KMS-11 (cell line): ENCODE measurements around the gene STIM2.

Experiments
- H2AFZ ChIP-seq: fragments of 200-600 bp; sonication (generic); 2 replicates; pipeline ENCODE4 v1.6.1; 2016; ENCODE audit warnings: antibody characterized with exemption, mixed run types, low read depth
- H3K27ac ChIP-seq: fragments of 200-600 bp; sonication (generic); 2 replicates; pipeline ENCODE4 v1.6.1; 2016; ENCODE audit warnings: mild to moderate bottlenecking, mixed run types
- H3K27me3 ChIP-seq: fragments of 200-600 bp; sonication (generic); 2 replicates; pipeline ENCODE4 v1.6.1; 2017; ENCODE audit warnings: mild to moderate bottlenecking, low read depth, mixed run types, moderate library complexity; ENCODE audit not compliant: insufficient read depth
- H3K36me3 ChIP-seq: fragments of 200-600 bp; sonication (generic); 2 replicates; pipeline ENCODE4 v1.6.1; 2017; ENCODE audit warnings: mild to moderate bottlenecking, mixed run types; ENCODE audit not compliant: insufficient read depth
- H3K4me1 ChIP-seq: fragments of 200-600 bp; sonication (generic); 2 replicates; pipeline ENCODE4 v1.6.1; 2016; ENCODE audit warnings: mild to moderate bottlenecking, low read depth, mixed run types; ENCODE audit not compliant: poor library complexity, severe bottlenecking
- H3K4me2 ChIP-seq: fragments of 200-600 bp; sonication (generic); 2 replicates; pipeline ENCODE4 v1.7.0; 2016; ENCODE audit warnings: mild to moderate bottlenecking, mixed run types
- H3K4me3 ChIP-seq: fragments of 200-600 bp; sonication (generic); IDR thresholded peaks from 2 replicates; pipeline ENCODE4 v1.6.1; 2017; ENCODE audit warnings: low read depth, low read length, mixed read lengths; ENCODE audit not compliant: insufficient read depth
- H3K79me2 ChIP-seq: fragments of 200-600 bp; sonication (generic); 2 replicates; pipeline ENCODE4 v1.6.1; 2016; ENCODE audit warnings: low read depth, mixed run types; ENCODE audit not compliant: insufficient read depth
- H3K9ac ChIP-seq: fragments of 200-600 bp; sonication (generic); 2 replicates; pipeline ENCODE4 v1.6.1; 2016; ENCODE audit warnings: mild to moderate bottlenecking, mixed run types
- H4K20me1 ChIP-seq: fragments of 200-600 bp; sonication (generic); 2 replicates; pipeline ENCODE4 v1.6.1; 2016; ENCODE audit warnings: mild to moderate bottlenecking, mixed run types; ENCODE audit not compliant: insufficient read depth
- CTCF ChIP-seq: fragments of 200-600 bp; sonication (generic); conservative IDR thresholded peaks from 2 replicates; pipeline ENCODE4 v1.6.1; 2017; ENCODE audit warnings: low read depth, mild to moderate bottlenecking, antibody characterized with exemption, low read length, moderate library complexity, mixed read lengths

STIM2 gene

GRCh38 chr4:26953366-26953765 is 92.7 kb downstream of the STIM2 start:
- Histone ChIP-seq H3K4me1 (no peaks in the 10 kb centered on the region), H3K27me3 (no peaks in the 10 kb centered on the region), H3K4me3 (no peak overlapping the region), H3K4me2 (no peak overlapping the region), H2AFZ (no peak overlapping the region), H3K9ac (no peak overlapping the region), H3K36me3 (no peaks in the 10 kb centered on the region), H3K27ac (no peak overlapping the region), H4K20me1 (no peaks in the 10 kb centered on the region), H3K79me2 (no peaks in the 10 kb centered on the region)
- no peak for TF ChIP-seq CTCF

GRCh38 chr4:26953770-26954423 is 93.3 kb downstream of the STIM2 start:
- H3K4me2 ChIP-seq: no peak overlapping the region
- no peaks in the 10 kb centered on the region for H3K36me3 ChIP-seq
- no peaks in the 10 kb centered on the region for H4K20me1 ChIP-seq
- no peak overlapping the region for H3K27ac ChIP-seq
- H3K27me3 ChIP-seq: no peaks in the 10 kb centered on the region
- H3K9ac ChIP-seq: no peak overlapping the region
- H2AFZ ChIP-seq: no peak overlapping the region
- no peak for TF ChIP-seq CTCF
- no peak overlapping the region for H3K4me3 ChIP-seq
- H3K79me2 ChIP-seq: no peaks in the 10 kb centered on the region
- no peaks in the 10 kb centered on the region for H3K4me1 ChIP-seq

- Histone ChIP-seq H3K4me2 (no peak overlapping the region), H3K36me3 (no peaks in the 10 kb centered on the region), H3K9ac (no peak overlapping the region), H3K27me3 (no peaks in the 10 kb centered on the region), H3K4me3 (no peak overlapping the region), H2AFZ (no peak overlapping the region), H3K4me1 (no peaks in the 10 kb centered on the region), H3K27ac (no peak overlapping the region), H3K79me2 (no peaks in the 10 kb centered on the region), H4K20me1 (no peaks in the 10 kb centered on the region)
- TF ChIP-seq CTCF: no peak
Measured at GRCh38 chr4:26955241-26955640, 94.6 kb downstream of the STIM2 start.

GRCh38 chr4:26958925-26959653 is 98.4 kb downstream of the STIM2 start:
- H4K20me1 ChIP-seq: no peaks in the 10 kb centered on the region
- H3K27ac ChIP-seq: no peak overlapping the region
- no peaks in the 10 kb centered on the region for H3K36me3 ChIP-seq
- H3K4me2 ChIP-seq: no peak overlapping the region
- H3K9ac ChIP-seq: no peak overlapping the region
- H3K79me2 ChIP-seq: no peaks in the 10 kb centered on the region
- no peaks in the 10 kb centered on the region for H3K27me3 ChIP-seq
- H3K4me3 ChIP-seq: no peak overlapping the region
- no peaks in the 10 kb centered on the region for H3K4me1 ChIP-seq
- TF ChIP-seq CTCF: no peak
- no peak overlapping the region for H2AFZ ChIP-seq
